GM19351 (cell line): ENCODE results near the gene HLA-DQA1.
"Not testable (repeated sequence)": the region's sequence is repeated elsewhere in the genome, so short reads cannot be mapped to it uniquely, and the experiment has no call there.

Experiments
- ATAC-seq: cut with Tn5 transposase; IDR thresholded peaks from one replicate; pipeline ENCODE4 v1.9.1; 2021; ENCODE audit warnings: mild to moderate bottlenecking, moderate library complexity; ENCODE audit not compliant: unreplicated experiment

The HLA-DQA1 gene

GRCh38 chr6:32657819-32658218 lies 20.6 kb downstream of the HLA-DQA1 start:
- ATAC-seq = not testable (repeated sequence)

DNA sequence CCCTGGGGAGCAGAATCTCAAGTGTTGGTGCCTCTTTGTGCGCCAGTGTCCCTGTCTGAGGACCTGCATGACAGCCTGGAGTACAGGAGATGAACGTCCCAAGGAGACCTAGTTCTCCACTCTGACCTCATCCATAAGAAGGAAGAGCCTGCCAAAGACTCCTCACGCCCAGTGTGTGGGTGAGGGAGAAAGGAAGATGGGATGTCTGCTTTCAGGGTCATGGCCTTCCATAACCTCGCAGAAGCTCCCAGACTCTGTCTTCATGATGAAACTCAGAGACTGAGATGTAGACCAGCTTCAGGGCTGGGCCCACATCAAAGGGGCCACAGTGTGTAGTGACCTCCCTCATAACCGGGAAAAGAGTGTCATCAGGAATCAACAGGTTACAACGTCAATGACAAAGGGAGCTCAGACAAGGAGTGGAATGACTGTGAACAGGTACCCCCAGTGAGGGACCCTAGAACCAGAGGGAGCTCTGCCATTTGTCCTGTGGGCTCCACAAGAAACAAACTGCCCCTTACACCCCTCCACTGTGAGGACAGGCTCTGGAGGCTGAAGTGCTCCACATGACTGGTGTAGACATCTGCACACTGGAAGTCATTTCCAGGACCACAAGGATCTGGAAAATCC lies 21.2 kb downstream of the HLA-DQA1 start:
- no peak for ATAC-seq

- ATAC-seq = peak; percentile 60
These were observed 22.8 kb downstream of the HLA-DQA1 start for GRCh38 chr6:32659856-32660595.

DNA sequence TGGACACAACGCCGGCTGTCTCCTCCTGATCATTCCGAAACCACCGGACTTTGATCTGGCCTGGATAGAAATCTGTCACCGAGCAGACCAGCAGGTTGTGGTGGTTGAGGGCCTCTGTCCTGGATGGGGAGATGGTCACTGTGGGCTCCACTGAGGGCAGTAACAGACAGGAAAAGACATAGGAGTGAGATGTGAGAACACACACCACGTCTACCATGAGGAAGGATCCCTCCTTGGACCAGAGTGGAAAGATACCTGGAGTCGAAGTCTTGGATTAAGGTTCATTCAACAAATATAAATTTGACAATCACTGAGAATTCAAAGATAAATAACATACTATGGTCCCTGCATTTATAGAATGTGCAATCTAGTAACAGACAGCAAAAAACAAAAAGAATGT lies 24.9 kb downstream of the HLA-DQA1 start:
- ATAC-seq = no peak

DNA sequence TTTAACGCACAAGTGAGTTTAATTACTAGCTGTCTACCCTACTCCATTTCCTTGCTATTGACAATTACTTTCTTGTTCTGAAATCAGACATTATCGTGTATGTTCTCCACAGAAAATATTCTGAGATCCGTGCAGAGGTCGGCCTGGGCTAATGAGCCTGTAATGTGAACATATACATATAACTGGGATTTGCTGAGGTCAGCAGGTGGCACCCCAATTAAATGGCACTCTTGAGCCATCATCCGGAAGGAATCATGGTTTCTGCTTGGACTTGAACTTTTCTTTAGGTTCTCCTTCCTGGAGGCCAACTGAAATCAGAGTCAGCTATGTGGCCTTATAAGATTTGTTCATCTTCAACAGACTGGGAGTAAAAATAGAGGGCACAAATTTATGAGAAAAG lies 25.6 kb downstream of the HLA-DQA1 start:
- no peak for ATAC-seq

GRCh38 chr6:32664354-32664753 lies 27.1 kb downstream of the HLA-DQA1 start:
- no peak for ATAC-seq

DNA sequence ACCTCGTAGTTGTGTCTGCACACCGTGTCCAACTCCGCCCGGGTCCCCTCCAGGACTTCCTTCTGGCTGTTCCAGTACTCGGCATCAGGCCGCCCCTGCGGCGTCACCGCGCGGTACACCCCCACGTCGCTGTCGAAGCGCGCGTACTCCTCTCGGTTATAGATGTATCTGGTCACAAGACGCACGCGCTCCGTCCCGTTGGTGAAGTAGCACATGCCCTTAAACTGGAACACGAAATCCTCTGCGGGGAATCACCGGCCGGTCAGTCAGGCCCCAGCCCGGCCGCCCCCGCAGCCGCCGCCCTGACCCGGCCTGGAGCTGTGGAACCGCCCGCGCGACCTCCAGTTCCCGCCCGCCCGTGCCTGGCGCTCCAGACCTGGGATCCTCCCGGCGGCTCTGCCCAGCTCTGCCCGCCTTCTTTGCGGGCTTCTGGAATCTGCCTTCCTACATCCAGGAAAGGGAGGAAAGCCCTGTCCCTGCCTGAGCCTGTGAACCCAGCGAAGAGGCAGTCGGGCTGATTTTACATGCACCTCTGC lies 27.7 kb downstream of the HLA-DQA1 start:
- no peak for ATAC-seq

DNA sequence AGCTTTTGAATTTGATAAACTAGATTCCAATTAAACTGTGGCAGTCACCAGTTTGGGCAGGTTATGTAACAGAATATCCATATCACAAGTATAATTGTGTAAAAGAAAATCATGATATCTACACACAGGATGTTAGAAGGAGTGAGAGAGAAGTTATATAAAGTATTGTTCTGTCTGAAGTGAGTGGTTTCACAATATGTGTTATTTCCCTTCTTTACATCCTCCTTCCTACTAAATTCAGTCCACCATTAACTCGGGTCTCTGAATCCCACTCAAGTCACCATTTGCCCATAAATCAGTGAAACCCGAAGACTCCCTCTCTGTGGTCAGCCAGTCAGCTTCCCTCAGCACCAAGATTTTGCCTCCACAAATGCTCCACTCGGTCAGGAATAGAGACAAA lies 28.5 kb downstream of the HLA-DQA1 start:
- no peak for ATAC-seq

DNA sequence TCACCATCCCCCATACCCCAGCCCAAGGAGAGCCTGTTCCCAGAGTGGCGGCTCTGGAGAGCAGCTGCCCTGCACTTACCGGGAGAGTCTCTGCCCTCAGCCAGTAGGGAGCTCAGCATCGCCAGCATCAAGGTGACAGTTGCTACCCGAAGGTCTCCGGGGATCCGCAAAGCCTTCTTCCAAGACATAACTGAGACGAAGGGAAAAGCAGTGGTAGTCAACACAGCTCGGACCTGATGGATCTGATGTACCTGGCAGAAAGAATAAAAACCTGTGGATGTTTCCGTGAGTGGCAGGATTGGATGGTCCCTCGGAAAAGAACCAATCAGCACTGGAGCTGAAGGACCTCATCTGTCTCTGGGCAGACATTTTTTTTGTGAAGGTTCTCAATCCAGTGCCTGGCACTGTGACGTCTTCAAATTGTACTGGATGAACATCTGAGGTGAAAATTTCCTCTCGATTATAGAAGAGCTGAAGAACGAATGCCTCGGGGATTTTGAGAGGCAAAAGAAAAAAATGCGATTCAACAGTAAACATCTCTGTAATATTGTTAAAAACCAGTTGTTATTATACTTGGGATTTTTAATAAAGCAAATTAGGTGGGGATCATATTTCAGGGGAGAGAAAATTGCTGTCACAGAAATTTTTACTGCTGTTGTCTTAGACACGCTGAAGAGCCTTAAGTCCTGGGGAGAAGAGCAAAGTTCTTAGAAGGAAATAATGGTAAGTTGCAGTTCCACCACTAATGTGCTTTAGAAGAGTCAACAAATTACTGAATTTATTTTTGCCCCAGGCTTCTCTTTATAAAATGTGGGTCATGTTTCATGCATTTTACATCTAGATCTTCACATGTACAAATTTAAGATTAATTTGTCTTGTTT lies 29.5 kb downstream of the HLA-DQA1 start, which contains the start of gene HLA-DQB1:
Gene HLA-DQB1, minus strand, starts transcription at position 238 of the 881 bp plus-strand sequence. Its CDS starts 50 bp downstream, at position 188.
- ATAC-seq = peak; percentile 62

- ATAC-seq = peak; percentile 68
These were observed 31.1 kb downstream of the HLA-DQA1 start for GRCh38 chr6:32668226-32668747.

DNA sequence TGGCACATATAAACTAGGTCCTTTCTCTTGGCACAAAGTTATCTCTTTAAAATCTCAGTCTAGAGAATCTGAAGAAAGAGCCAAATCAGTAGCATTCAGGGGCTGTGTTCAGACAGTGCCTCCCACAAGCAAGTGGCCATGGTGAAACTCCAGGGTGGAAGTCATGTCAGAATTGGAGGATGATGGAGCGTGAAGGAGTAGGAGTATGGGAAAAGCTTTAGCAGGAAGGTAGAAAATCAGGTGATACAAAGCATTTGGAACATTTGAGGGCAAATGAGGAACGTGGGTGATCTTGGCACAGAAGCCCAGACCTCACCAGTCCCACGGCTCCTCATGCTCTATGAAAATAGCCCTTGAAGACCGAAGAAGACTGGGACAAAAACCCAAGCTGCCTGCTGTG lies 32.0 kb downstream of the HLA-DQA1 start:
- ATAC-seq = no peak

- no peak for ATAC-seq
These were observed 32.7 kb downstream of the HLA-DQA1 start for GRCh38 chr6:32669893-32670292.

DNA sequence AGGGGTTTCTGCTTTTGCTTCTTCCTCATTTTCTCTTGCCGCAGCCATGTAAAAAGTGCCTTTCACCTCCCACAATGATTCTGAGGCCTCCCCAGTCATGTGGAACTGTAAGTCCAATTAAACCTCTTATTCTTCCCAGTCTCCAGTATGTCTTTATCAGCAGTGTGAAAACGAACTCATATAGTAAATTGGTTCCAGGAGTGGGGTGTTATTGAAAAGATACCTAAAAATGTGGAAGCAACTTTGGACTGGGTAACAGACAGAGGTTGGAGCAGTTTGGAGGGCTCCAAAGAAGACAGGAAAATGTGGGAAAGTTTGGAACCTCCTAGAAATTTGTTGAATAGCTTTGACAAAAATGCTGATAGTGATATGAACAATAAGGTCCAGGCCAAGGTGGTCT lies 34.7 kb downstream of the HLA-DQA1 start:
- ATAC-seq = not testable (repeated sequence)

DNA sequence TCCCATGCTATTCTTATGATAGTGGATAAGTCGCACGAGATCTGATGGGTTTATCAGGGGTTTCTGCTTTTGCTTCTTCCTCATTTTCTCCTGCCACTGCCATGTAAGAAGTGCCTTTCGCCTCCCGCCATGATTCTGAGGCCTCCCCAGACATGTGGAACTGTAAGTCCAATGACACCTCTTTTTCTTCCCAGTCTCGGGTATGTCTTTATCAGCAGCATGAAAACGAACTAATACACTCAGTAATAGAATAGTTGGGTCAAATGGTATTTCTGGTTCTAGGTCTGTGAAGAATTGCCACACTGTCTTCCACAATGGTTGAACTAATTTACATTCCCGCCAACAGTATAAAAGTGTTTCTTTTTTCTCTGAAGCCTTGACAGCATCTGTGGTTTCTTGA lies 36.9 kb downstream of the HLA-DQA1 start:
- ATAC-seq = not testable (repeated sequence)

- no peak for ATAC-seq
These were observed 42.3 kb downstream of the HLA-DQA1 start for GRCh38 chr6:32679492-32679891.

DNA sequence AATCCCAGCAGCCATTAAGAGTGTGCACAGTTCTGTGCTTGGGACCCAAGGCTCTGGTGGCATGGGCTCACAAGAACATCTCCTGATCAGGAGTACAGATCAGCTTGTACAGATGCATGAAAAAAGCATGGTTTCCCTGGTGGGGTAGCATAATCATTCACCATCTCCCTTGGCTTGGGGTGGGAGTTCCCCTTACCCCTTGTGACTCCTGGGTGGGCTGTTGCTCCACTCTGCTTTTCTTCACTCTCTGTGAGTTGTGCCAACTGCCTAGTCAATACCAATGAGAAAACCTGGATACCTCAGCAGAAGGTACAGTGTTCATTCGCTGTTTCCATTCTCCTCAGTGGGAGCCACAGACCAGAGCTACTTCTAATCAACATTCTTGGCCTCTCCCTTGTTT lies 42.8 kb downstream of the HLA-DQA1 start:
- no peak for ATAC-seq

GRCh38 chr6:32684246-32684645 lies 47.0 kb downstream of the HLA-DQA1 start:
- no peak for ATAC-seq

DNA sequence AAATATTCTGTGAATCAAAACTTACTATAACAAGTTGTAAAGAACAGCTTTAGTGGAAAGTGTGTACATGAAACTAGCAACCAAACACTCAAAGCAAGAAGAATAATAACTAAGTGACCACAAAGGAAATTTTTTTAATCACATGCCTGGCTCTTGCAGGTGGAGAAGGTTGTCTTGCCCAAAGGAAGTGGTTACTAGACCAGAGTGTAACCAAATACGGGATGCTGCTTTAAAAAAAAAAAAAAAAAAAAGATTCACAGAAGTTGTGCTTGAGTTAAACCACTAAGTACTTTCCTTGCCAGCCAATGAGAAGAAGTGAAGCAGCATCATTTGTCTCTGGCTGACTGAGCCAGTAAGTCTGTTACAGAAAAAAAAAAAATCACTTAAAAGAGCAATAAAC lies 48.4 kb downstream of the HLA-DQA1 start:
- peak; percentile 68 for ATAC-seq

DNA sequence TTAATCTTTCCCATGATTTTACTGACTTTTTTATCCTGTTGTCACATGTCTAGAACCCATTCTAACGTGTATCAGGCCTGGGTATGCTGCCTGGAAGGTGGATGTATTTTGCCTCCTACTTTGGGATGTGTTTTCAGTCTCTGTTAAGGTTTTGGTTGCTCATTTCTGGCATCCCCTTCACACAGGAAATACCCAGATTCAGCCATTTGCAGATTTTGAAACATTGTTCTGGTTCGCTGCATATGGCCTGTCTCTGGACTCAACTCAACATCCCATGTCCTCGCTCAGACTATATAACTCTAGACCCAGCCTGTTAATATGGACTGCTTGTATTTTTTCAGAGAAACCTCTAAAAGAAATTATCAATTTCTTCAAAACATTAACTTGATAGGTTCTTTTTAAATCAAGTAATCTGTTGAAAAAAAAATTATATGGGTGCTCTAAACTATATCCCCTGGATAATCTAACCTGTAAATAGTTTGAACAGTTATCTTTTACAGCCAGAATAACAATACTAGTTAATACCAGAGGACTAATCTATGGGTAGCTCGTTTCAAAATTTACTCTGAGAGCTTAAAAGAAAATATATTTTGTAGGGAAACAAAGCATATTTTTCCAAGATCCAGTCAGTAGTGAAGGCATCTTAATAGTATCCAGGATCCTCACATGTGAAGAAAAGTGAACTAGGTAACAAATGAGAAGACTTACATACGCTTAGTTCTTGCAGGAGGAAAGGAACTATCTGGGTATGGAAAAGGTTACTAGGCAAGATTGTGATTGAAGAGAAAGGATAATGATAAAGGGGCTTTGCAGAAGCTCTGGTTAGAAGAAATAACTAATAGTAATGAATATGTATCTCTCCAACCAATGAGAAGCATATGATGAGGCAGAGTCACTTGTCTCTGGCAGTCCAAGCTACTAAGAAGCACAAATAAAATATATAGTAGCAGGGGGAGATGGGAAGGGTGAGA lies 52.6 kb downstream of the HLA-DQA1 start:
- peak; percentile 49 for ATAC-seq

- ATAC-seq = no peak
These were observed 54.8 kb downstream of the HLA-DQA1 start for GRCh38 chr6:32692019-32692418.
